Measurements from ENCODE around the gene ZNF385D.

Gene ZNF385D

GRCh38 chr3:21750831-21751391, at the start of gene ZNF385D:
Gene ZNF385D, minus strand, starts transcription at chr3:21751210. Its CDS starts 294 bp downstream, at chr3:21750916.
- DNase-seq, result no peak

DNA sequence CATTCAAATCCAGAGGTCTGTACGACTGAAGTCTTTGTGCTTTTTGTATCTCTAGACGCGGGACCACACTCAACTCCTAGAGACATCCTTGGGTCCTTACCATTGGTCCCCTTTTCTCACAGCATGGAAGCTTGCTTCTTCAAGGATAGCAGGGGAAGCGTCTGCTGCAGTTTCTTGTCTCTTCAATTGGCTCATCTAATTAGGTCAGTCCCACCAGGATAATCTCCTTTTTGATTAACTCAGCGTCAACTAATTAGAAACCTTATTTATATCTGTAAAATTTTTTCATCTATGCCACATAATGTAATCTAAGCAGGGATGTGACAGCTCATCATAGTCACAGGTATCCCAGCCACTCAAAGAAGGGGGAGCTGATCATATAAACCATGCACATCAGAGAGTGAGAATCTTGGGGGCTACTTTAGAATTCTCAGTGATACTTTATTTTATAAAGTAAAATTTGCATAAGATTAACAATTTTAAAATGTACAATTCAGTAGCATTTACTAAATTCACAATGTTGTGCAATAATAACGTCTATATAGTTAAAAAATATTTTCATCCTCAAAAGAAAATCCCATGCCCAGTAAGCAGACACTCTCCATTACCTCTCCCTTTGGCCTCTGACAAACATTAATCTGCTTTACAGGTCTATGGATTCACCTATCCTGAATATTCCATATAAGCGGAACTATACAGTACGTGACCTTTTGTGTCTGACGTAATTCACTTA, 47.5 kb upstream of the ZNF385D start:
- no peak for DNase-seq

- no peak for DNase-seq
Measured at GRCh38 chr3:21795921-21796320, 44.9 kb upstream of the ZNF385D start.

- no peak for DNase-seq
Measured at GRCh38 chr3:21795152-21795837, 44.3 kb upstream of the ZNF385D start.

GRCh38 chr3:21794291-21794690, 43.3 kb upstream of the ZNF385D start:
- no peak for DNase-seq

GRCh38 chr3:21792176-21792575, 41.2 kb upstream of the ZNF385D start:
- DNase-seq, result no peak

GRCh38 chr3:21791356-21791755, 40.3 kb upstream of the ZNF385D start:
- DNase-seq, result no peak

- DNase-seq, result no peak
Measured at GRCh38 chr3:21790466-21790865, 39.5 kb upstream of the ZNF385D start.

- DNase-seq, result no peak
Measured at GRCh38 chr3:21789730-21790129, 38.7 kb upstream of the ZNF385D start.

DNA sequence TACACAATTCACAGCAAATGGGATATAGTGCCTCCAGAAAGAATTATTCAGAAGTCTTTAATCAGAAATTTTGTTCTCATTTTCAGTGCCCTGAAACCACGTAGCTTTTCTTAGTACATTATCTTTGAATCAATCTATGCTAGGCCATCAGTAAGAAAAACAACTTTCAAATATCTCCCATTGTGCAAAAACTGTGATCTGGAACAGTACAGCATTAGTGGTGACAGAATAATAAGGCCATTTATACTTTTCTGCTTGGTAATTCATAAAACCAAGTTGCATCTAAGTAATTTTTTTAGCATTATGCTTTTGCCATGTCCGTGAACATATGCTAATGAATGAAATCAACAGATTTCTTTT, 35.4 kb upstream of the ZNF385D start:
- no peak for DNase-seq

- no peak for DNase-seq
Measured at GRCh38 chr3:21785765-21786437, 34.9 kb upstream of the ZNF385D start.

GRCh38 chr3:21783839-21784238, 32.8 kb upstream of the ZNF385D start:
- no peak for DNase-seq

DNA sequence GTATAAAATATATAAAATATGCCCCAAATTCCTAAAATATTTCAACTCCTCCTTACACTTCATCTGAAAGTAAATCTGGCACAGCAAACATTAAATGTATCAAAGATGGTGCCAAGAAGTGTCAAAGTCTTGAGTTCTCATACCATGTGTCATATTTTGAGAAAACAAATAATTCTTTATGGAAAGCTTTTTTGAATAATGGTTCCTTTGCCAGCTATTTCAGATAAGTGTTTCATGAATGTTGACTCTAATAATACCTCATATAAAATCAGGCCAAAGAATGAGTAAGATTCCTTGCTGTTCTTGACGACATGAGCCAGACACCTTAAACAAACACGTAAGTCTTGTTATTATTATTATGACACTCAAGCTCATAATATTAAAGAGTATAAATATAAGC, 30.3 kb upstream of the ZNF385D start:
- no peak for DNase-seq

DNA sequence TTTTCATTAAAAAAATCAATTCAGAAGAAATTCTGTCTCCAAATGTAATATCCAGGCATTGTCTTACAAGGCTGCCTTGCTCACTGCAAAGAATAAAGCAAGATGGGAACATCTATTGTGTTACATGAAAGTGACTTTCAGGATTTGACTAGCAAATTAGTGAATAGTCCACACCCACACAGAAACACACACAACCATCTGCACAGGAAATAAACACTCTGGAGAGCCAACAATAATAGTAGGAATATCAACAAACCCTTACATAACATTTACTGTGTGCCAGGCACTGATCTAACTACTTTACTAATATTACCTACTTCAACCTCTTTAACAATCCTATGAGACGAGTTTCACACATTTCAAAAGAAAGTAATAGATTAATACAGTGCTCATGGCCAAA, 28.9 kb upstream of the ZNF385D start:
- DNase-seq, result no peak

DNA sequence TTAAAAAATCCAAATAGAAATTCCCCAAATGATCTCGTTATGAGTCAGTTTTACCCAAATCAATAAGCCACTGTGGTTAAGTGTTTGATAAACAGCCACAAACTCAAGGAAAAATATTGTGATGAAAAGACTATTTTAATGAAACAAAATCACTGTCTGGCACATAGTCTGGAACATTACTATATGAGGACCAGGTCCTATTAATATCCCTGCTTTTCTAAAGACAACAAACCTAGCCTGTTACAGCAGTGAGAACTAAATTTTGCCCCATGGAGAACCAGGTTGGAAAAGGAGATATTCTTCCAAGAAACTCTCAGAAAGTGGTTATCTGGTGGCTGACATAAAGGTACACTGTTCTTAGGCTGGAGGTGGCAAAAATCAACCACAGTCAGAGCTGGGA, 27.7 kb upstream of the ZNF385D start:
- DNase-seq, result no peak

GRCh38 chr3:21777821-21778220, 26.8 kb upstream of the ZNF385D start:
- no peak for DNase-seq

- DNase-seq, result no peak
Measured at GRCh38 chr3:21766002-21766401, 15.0 kb upstream of the ZNF385D start.

GRCh38 chr3:21755896-21756295, 4.9 kb upstream of the ZNF385D start:
- DNase-seq, result no peak

DNA sequence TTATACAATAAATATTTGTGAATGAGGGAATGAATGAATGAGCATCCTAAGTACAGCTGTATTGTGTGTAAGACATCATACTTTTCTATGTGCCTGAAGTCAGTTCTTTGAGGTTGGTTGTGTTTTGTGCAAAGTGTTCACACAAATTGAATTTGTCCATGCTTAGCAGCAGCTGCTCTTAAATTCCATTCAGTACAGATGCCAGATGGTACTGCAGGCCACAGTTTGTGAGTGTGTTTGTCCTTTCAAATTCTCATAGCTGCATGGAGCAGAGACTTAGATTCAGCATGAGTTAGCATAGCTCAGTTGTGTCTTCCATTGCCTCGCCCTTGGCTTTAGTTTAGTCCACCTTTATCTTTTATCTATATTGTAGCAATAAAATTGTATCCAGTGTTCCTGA, 3.8 kb upstream of the ZNF385D start:
- DNase-seq, result no peak

- DNase-seq, result peak; percentile 2 to 27
Measured at GRCh38 chr3:21752749-21753347, 1.8 kb upstream of the ZNF385D start.

- no peak for DNase-seq
Measured at GRCh38 chr3:21751886-21752285, 876 bp upstream of the ZNF385D start.

DNA sequence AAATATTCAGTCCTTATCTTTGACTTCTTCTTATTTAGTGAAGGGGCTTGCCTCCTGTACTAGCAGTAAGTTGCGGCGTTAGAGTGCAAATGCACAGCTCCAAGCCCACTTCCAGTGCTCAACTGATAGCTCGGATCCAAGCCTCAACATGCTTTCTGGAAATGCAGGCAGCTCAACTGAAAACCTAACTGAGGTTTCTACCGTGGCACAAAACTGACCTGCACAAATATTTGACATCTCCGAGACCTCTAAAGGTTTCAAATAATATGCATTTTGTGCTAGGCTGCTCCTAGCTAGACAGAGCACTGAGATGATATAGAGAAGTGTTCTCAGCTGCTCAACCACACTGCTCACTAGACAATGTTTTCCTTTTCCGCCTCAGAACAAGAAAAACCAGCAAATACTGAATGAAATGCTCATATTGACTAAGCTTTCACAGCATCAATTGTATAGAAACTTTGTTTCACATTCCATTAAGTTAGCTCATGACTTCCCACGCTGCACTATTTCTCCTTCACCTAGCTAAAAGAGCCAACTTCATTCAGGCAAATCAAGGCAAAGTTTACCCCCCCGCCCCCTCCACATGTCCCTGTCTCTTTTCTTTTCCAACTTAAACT, 822 bp downstream of the ZNF385D start:
- no peak for DNase-seq

- no peak for DNase-seq
Measured at GRCh38 chr3:21747966-21748555, 2.9 kb downstream of the ZNF385D start.

Data from NCI-H2081 (cell line).